22Rv1 (cell line): ENCODE data around the gene ING3.

Experiments used
- ZFX ChIP-seq: fragments of 450-650 bp; IDR thresholded peaks from 2 replicates; pipeline ENCODE4 v1.6.1; 2017; ENCODE audit warnings: antibody characterized with exemption, borderline replicate concordance
- TF ChIP-seq, protein P1 (sequence below): fragments of 450-650 bp; IDR thresholded peaks from 2 replicates; pipeline ENCODE4 v1.5.1; 2017; ENCODE audit warnings: mild to moderate bottlenecking

DNA sequence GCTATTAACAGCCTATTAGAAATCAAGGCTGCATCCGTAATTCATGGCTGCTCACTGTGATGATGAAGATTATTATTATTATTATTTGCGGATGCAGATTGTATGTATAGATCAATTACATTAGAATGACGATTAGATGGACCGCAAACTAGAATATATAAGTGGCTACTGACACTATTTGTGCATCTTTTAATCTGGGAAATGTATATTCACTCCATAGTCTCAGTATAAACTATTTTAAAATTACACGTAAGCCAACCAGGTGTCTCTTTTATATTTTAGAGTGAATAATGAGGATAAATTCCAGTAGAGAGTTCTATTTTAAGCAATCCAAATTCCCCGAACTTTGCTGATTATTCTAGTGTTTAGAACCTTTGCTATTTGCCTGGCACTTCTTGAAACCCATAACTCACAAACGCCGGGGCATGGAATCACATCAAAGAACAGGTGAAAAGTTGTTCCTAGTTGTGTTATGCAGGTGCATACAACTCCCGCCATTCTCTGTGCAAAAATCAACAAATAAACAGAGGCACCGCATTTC is 509 bp upstream of the ING3 start:
- TF ChIP-seq, protein P1, sequence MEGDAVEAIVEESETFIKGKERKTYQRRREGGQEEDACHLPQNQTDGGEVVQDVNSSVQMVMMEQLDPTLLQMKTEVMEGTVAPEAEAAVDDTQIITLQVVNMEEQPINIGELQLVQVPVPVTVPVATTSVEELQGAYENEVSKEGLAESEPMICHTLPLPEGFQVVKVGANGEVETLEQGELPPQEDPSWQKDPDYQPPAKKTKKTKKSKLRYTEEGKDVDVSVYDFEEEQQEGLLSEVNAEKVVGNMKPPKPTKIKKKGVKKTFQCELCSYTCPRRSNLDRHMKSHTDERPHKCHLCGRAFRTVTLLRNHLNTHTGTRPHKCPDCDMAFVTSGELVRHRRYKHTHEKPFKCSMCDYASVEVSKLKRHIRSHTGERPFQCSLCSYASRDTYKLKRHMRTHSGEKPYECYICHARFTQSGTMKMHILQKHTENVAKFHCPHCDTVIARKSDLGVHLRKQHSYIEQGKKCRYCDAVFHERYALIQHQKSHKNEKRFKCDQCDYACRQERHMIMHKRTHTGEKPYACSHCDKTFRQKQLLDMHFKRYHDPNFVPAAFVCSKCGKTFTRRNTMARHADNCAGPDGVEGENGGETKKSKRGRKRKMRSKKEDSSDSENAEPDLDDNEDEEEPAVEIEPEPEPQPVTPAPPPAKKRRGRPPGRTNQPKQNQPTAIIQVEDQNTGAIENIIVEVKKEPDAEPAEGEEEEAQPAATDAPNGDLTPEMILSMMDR, result no peak
- no peak for TF ChIP-seq ZFX
